Measurements from ENCODE around the gene SIGLEC5.

Gene SIGLEC5

DNA sequence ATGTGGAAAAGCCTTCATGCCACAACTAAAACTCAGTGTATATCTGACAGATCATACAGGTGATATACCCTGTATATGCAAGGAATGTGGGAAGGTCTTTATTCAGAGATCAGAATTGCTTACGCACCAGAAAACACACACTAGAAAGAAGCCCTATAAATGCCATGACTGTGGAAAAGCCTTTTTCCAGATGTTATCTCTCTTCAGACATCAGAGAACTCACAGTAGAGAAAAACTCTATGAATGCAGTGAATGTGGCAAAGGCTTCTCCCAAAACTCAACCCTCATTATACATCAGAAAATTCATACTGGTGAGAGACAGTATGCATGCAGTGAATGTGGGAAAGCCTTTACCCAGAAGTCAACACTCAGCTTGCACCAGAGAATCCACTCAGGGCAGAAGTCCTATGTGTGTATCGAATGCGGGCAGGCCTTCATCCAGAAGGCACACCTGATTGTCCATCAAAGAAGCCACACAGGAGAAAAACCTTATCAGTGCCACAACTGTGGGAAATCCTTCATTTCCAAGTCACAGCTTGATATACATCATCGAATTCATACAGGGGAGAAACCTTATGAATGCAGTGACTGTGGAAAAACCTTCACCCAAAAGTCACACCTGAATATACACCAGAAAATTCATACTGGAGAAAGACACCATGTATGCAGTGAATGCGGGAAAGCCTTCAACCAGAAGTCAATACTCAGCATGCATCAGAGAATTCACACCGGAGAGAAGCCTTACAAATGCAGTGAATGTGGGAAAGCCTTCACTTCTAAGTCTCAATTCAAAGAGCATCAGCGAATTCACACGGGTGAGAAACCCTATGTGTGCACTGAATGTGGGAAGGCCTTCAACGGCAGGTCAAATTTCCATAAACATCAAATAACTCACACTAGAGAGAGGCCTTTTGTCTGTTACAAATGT, 42.7 kb downstream of the SIGLEC5 start:
- no peak for DNase-seq

DNA sequence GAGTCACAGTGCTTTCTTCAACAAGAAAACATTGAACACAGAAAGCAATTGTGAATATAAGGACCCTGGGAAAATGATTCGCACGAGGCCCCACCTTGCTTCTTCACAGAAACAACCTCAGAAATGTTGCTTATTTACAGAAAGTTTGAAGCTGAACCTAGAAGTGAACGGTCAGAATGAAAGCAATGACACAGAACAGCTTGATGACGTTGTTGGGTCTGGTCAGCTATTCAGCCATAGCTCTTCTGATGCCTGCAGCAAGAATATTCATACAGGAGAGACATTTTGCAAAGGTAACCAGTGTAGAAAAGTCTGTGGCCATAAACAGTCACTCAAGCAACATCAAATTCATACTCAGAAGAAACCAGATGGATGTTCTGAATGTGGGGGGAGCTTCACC, 43.4 kb downstream of the SIGLEC5 start:
- DNase-seq = no peak

DNA sequence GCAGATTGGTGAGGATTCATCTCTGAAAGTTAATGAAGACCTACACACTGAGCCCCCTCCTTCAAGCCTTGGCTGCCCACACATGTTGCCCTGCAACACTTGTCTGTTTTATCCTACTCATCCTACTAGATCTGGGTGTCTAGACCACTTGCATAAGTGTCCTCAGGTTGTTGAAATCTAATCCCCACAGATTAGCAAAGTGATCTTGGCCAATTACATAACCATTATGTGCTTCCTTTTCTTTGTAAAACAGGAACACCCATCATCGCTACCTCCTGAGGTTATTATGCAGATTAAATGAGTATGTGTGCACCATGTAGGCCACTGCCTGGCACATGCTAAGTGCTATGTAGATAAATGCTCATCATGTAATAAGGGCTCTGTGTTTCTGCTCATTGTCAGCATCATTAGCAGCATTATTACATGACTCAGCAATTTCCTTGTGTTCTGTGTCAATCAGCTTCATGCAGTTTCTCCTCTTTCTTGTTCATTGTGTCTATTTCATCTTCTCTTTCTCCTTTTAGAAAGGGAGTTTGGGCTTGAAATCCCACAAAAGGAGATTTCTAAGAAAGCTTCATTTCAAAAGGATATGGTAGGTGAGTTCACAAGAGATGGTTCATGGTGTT, 44.0 kb downstream of the SIGLEC5 start:
- DNase-seq = no peak

DNA sequence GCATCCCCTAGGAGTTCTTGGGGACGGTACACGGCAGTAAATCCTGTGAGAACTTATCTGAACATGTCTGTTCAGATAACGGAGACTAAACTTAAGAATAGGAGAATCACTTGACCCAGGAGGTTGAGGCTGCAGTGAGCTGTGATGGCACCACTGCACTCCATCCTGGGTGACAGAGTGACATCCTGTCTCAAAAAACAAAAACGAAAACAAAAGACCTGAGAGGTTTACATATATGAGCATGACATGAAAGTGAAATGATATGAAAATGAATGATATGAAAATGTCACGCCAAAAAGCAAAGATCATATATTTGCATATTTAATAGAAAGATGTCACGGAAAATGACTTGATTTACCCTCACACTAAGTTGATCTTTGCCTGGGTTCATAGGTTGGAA, 53.4 kb downstream of the SIGLEC5 start:
- no peak for DNase-seq

DNA sequence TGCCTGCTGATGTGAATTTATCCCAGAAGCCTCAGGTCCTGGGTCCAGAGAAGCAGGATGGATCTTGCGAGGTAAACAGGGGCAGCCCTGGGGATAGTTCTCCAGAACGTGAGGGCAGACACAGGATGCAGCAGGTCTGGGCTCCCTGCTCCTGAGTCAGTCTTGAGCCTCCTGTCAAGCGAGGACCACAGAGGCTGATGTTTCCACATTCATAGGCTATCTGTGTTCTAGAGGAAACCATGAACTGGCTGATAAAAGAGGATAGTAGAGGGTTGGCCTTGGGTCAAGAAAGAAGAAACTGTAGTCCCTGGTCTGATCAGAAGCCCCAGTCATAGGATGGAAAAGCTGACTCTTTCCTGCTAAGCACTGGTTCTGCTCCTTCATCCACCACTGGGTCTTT, 56.9 kb downstream of the SIGLEC5 start:
- no peak for DNase-seq

DNA sequence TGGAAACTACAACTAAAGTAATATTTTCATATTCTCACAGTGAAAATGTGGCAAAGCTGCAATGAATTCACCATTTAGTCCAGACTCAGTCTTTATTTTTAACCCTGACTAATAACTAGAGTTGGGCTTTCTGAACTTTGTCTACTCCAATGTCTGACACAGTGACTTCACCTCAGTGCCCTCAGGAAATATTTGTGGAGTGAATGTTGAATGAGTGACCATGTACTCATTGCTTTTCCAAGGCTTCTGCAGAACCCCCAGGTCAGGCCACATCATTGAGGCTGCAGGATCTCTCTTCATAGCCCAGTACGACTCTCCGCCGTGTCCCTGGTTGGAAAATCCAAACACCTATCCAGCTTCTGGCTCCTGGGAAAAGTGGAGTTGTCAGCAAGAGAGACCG, 57.3 kb downstream of the SIGLEC5 start:
- DNase-seq = no peak

DNA sequence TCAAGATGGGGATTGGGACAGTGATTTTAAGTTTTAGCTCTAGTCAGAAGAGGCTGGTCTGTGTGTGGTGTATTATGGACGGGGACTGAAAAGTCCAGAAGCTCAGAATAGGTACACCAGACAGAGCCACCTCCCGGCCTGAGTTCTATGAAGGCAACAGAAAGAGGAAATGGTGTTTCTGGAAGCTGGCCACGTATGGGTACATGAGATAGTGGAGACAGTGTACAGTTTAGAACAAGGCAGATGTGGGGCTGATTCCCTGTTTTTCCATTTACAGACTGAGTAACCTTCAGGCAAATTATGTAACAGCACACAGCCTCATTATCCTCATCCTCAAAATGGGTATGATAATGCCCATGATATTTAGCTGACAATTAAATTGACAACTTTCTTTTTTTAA, 57.8 kb downstream of the SIGLEC5 start:
- no peak for DNase-seq

DNA sequence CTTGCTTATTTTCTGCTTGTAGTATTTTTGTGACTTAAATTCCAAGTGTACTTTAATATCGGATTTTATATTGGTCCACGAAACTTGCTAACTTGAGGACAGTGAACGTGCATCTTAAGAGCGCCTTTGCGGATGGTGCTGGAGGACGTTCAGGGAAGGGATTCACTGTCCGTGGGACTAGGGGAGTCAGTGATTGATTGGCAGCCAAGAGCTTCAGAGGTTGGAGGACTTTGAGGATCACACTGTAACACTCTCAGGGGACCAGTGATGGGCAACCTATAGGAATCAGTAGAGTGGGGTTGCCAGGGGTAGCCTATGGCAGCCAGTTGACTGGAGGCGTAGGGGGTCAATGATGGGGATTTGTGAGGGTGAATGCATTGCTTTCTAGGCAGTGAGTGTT, 58.6 kb downstream of the SIGLEC5 start:
- no peak for DNase-seq

DNA sequence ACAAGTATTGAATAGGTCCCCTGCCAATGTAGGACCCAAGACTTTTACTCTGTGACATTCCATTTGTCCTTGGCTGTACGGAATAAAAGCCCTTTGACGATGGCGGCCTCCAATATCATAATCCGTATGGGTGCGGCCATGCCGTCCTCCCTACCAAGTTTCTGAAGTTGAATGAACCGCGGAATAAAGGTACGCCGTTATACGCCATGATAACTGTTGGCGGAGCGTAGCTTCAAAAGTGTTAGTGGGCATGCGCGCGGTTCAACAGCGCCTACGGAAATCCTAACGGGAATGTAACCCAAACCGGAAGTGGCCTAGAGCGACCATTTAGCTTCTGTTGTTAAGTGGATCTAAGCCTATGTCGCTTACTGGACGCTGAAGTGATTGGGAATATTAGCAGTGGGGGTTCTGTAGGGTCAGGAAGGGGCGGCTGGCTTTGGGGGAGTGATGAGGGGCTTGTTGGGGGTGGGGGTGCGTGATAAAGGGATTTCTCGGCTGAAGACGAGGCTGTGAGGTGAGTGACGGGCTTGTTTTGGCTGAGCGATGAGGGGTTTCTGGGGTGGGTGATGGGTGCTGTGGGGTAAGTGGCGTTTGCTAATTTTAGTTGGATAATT, 59.1 kb downstream of the SIGLEC5 start, which contains the start of gene ZNF175:
Gene ZNF175 (plus strand): TSS at position 322 of the 614 bp plus-strand sequence. CDS start 2,047 bp downstream, outside the sequence.
- peak; percentile 95 for DNase-seq

DNA sequence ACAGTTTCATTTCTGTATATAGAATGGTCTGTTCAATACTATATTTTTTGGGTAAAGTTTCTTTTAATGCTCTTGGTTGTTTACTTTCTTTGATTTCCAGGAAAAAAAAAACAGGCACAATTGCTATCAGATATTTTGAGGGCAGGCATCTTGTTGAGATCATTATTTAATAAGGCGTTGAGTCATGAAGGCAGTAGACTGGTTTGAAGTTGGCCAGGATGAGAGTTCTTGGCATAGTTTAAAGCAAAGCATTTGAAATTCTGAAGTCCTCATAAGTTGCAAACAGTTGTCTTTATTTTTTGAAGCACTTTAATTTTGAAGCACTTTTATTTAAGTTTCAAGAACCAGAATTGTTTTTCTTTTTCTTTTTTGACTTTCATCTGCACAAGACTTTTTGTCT, 61.7 kb downstream of the SIGLEC5 start:
- no peak for DNase-seq

DNA sequence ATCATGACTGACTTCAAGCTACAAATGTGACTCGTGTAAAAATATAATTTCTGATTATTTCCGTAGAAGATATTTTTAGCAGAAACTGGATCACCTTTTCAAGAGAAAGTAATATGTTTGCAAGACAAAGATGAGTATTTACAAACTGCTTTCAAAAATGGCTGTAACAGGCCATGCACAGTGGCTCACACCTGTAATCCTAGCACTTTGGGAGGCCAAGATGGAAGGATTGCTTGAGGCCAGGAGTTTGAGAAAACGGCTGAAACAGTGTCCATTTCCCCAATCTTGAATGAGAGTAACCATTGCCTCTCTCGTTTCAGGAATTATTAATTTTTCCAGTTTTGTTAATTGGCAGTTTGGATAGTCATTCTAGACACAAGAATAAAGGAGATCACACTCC, 62.6 kb downstream of the SIGLEC5 start:
- DNase-seq = no peak

DNA sequence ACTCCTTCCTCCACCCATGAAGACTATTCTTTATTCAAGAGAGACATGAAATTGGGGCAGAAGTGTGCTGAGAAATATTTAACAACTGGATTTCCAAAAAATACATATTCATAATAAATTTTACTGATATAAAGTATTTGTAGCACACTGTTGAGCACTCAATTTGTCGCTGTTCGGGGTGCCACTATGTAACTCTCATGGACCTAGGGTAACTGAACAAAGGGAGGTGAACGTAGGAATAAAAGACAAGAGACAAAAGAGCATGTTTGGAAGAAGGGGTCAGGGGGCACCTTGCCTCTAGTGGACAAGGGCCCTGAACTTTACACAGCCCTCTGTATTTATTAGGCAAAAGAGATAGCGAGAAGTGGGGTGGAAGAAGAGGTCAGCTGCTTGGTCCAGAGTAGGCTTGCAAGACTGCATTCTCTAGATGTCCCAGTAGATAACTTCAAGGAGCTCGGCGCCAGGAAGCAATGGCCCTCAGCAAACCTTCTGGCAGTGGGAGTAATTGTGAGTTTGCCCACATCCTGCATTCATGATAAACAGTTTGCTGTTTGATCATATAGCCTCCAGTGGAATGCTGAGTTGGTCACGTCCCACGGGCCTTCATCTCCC, 63.6 kb downstream of the SIGLEC5 start:
- no peak for DNase-seq

DNA sequence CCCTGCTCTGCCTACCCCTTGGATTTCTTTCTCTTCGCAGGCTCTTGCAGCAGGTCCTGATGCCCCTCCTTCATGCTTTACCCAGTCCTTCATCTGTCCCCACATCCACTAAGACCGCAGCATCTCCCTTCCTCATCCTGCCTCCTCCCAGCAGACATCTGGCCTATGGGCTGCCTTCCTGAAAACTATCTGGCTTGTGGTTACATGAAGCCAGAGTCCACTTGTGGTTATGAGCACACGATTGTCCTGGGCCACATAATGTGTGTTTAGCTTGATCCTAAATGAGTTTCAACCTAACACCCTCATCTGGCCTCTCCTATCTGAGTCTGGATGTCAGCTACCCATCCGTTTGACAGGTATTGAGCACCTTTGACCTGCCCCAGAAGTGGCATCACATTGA, 64.6 kb downstream of the SIGLEC5 start:
- DNase-seq = no peak

DNA sequence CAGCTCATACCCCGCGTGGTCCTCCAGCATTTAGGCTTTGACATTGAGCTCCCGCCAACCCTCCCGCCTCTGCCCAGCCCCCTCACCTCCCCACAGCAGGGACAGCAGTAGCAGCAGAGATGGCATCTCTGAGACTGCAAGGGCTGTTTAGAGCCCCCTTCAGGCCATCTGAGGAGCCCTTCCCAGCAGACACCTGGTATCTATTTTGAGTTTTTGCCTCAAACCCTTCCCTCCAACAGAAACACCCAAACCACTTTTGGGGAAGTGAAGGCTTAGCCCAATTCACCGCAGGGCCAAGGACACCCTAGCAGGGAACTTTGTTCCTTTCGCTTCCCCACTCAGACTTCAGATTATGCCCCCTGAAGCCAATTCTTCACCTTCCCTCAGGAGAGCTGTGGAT, 65.4 kb downstream of the SIGLEC5 start:
- DNase-seq = no peak

Measured in COR-L47 (cell line).